IPS-18c (cell line): Measurements from ENCODE around the gene PILRB.
"Not testable (repeated sequence)": the region's sequence is repeated elsewhere in the genome, so short reads cannot be mapped to it uniquely, and the experiment has no call there.

Source experiments
- H3K4me3 ChIP-seq: 2 replicates; pipeline ENCODE4 v1.7.0; 2013; ENCODE audit warnings: low read depth, mild to moderate bottlenecking, low read length, moderate library complexity; ENCODE audit not compliant: insufficient read depth
- H3K9me3 ChIP-seq: one replicate; pipeline ENCODE4 v1.6.1; 2013; ENCODE audit warnings: mild to moderate bottlenecking, low read length, moderate library complexity; ENCODE audit not compliant: control insufficient read depth, insufficient read depth

Gene PILRB

GRCh38 chr7:100352230-100352781 lies 5.6 kb upstream of the PILRB start:
- not testable (repeated sequence) for H3K4me3 ChIP-seq

GRCh38 chr7:100352984-100353684 lies 4.8 kb upstream of the PILRB start:
- Histone ChIP-seq H3K4me3 (no peak overlapping the region), H3K9me3 (no peaks in the 10 kb centered on the region)

More at GRCh38 chr7:100352230-100352781, 5.6 kb upstream of the PILRB start:
- H3K9me3 ChIP-seq = not testable (repeated sequence)

GRCh38 chr7:100353685-100354330 lies 4.1 kb upstream of the PILRB start:
- no peaks in the 10 kb centered on the region for H3K9me3 ChIP-seq
- no peak overlapping the region for H3K4me3 ChIP-seq

GRCh38 chr7:100356416-100357068 lies 1.4 kb upstream of the PILRB start:
- H3K4me3 ChIP-seq = no peak overlapping the region

GRCh38 chr7:100357131-100357561 lies 771 bp upstream of the PILRB start:
- H3K4me3 ChIP-seq = no peak overlapping the region
- H3K9me3 ChIP-seq = no peaks in the 10 kb centered on the region

More at GRCh38 chr7:100356416-100357068, 1.4 kb upstream of the PILRB start:
- H3K9me3 ChIP-seq = no peaks in the 10 kb centered on the region

GRCh38 chr7:100358857-100359212 lies 918 bp downstream of the PILRB start:
- H3K9me3 ChIP-seq = no peaks in the 10 kb centered on the region
- H3K4me3 ChIP-seq = no peak overlapping the region

- no peaks in the 10 kb centered on the region for H3K9me3 ChIP-seq
- no peak overlapping the region for H3K4me3 ChIP-seq
Measured at GRCh38 chr7:100360135-100360854, 2.4 kb downstream of the PILRB start.

- Histone ChIP-seq H3K9me3 (no peaks in the 10 kb centered on the region), H3K4me3 (no peak overlapping the region)
Measured at GRCh38 chr7:100363098-100363497, 5.2 kb downstream of the PILRB start.

GRCh38 chr7:100363797-100364196 lies 5.9 kb downstream of the PILRB start:
- not testable (repeated sequence) for H3K4me3 ChIP-seq, H3K9me3 ChIP-seq

- Histone ChIP-seq H3K4me3 (no peak overlapping the region), H3K9me3 (no peaks in the 10 kb centered on the region)
Measured at GRCh38 chr7:100364480-100364879, 6.6 kb downstream of the PILRB start.

GRCh38 chr7:100365998-100366367 lies 8.1 kb downstream of the PILRB start:
- H3K9me3 ChIP-seq, H3K4me3 ChIP-seq: not testable (repeated sequence)

GRCh38 chr7:100366411-100367250 lies 8.7 kb downstream of the PILRB start:
- H3K4me3 ChIP-seq = no peak overlapping the region
- H3K9me3 ChIP-seq = no peaks in the 10 kb centered on the region

GRCh38 chr7:100367251-100367620 lies 9.3 kb downstream of the PILRB start:
- Histone ChIP-seq H3K4me3 (no peak overlapping the region), H3K9me3 (no peaks in the 10 kb centered on the region)

GRCh38 chr7:100367676-100368613 lies 10.0 kb downstream of the PILRB start:
- Histone ChIP-seq H3K4me3 (no peak overlapping the region), H3K9me3 (no peaks in the 10 kb centered on the region)

GRCh38 chr7:100369105-100369504 lies 11.2 kb downstream of the PILRB start:
- Histone ChIP-seq H3K4me3 (no peak overlapping the region), H3K9me3 (no peaks in the 10 kb centered on the region)

GRCh38 chr7:100370303-100370702 lies 12.4 kb downstream of the PILRB start:
- H3K9me3 ChIP-seq = no peaks in the 10 kb centered on the region
- no peak overlapping the region for H3K4me3 ChIP-seq
